Dendritic cell treated with granulocyte-macrophage colony-stimulating factor and Interleukin-4, amounts not matched to agents 40 ng/mL and 50 ng/mL, for 4 days (primary cell): ENCODE measurements around the gene MARVELD1.
"Not testable (repeated sequence)": the region's sequence is repeated elsewhere in the genome, so short reads cannot be mapped to it uniquely, and the experiment has no call there.

Source experiments
- H3K27ac Mint-ChIP-seq: one replicate; pipeline ENCODE4 v1.8.0; 2022; ENCODE audit warnings: mild to moderate bottlenecking, mixed read lengths
- H3K27me3 Mint-ChIP-seq: one replicate; pipeline ENCODE4 v1.8.0; 2022; ENCODE audit warnings: mild to moderate bottlenecking, mixed read lengths
- H3K36me3 Mint-ChIP-seq: one replicate; pipeline ENCODE4 v1.8.0; 2022; ENCODE audit warnings: low read depth, mixed read lengths
- H3K4me1 Mint-ChIP-seq: one replicate; pipeline ENCODE4 v1.8.0; 2022; ENCODE audit warnings: low read depth, mixed read lengths
- H3K4me3 Mint-ChIP-seq: one replicate; pipeline ENCODE4 v1.8.0; 2022; ENCODE audit warnings: mild to moderate bottlenecking, moderate library complexity, mixed read lengths
- H3K9me3 Mint-ChIP-seq: one replicate; pipeline ENCODE4 v1.8.0; 2022; ENCODE audit warnings: mixed read lengths
- intact Hi-C: fragments of 100-400 bp; cut with micrococcal nuclease; formaldehyde crosslinking; loops from one replicate; pipeline ENCODE4 v1.15.0; 2022

Gene MARVELD1

DNA sequence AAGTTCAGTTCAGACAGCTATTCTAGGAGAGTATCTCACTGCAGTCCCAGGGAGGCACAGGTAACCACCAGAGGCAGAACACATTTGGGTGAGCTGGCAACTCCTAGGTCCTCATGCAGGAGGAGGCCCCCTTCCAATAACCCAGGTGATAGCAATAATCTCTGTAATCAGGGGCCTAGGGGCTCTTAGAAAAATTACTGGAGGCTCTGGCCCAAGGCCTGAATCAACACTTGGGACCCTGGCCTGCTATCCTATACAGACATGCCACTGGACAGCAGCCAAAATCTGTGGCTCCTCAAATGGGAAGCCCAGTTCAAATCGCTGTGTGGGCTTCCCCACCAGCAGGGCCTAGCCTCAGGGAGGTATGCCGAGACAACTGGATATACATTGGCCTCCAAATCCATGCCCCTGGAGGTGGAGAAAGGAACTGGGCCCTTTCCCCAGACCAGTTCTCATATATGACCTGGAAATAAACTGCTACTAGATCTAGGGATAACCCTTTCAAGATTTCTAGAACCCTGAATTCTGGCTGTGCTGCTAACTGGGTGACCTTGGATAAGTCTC is 28.1 kb upstream of the MARVELD1 start:
- H3K27ac Mint-ChIP-seq: peak overlapping the region; percentile 93
- intact Hi-C loops: no loop called here
- H3K4me3 Mint-ChIP-seq: peak overlapping the region; percentile 90
- no peaks in the 10 kb centered on the region for H3K9me3 Mint-ChIP-seq
- H3K4me1 Mint-ChIP-seq: peaks cover 67% of the 10 kb centered on the region
- H3K36me3 Mint-ChIP-seq: peaks cover 7% of the 10 kb centered on the region
- no peaks in the 10 kb centered on the region for H3K27me3 Mint-ChIP-seq

GRCh38 chr10:97686301-97686961 is 27.1 kb upstream of the MARVELD1 start:
- intact Hi-C loops: loop anchor here (2.0 kb wide), 1 partner anchor 46 kb away; the partner anchor contains the start of gene PI4K2A
- peak overlapping the region; percentile 93 for H3K27ac Mint-ChIP-seq

DNA sequence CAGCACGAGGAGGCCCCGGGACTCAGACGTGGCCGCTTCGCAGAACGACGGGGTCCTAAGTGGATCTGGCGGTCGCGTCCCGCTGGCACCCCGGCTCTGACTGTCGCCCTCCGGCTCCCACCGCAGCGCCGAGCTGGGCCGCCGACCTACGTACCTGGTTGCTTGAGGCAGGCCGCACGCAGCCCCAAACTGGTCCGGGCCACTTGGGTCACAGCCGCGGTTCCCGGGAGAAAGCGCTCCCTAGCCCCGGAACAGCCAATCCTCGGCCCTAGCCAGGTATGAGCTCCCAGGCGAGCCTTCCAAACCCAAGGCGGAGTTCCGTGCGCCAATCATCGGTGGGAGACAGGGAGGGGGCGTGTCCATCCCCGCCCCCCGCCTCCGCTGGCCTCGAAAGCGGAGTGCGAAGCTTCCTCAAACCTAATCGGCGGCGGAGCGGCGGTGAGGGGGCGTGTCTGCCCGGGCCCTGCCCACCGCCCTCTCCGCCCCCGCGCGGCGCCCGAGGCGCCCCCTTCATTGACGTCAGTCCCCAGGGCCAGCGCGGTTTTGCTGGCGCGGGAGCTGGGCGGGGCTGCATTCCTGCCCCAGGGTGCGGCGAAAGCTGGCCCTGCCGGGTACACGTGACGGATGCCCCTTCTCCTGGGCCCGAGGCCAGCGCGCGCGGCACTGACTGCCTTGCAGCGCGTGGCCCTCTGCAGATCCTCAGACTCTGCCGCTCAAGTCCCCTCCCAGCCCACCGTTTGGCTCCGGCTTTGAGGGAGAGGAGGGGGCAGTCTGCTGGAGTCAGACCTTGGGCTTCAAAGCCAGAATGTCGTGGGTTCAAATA is 26.4 kb upstream of the MARVELD1 start, which contains the start of gene AVPI1:
Gene AVPI1, minus strand, starts transcription at position 280 of the 823 bp plus-strand sequence. CDS start 7,336 bp downstream, outside the sequence.
- Mint-ChIP-seq H3K9me3 (no peaks in the 10 kb centered on the region), H3K36me3 (peaks cover 6% of the 10 kb centered on the region), H3K27ac (peak within 1 kb of the TSS; percentile 93), H3K4me1 (peaks cover 66% of the 10 kb centered on the region), H3K4me3 (peak within 1 kb of the TSS; percentile 90), H3K27me3 (no peaks in the 10 kb centered on the region)
- intact Hi-C loops: loop anchor here (2.0 kb wide), 1 partner anchor 46 kb away; the partner anchor contains the start of gene PI4K2A

More at GRCh38 chr10:97686301-97686961, 27.1 kb upstream of the MARVELD1 start:
- H3K9me3 Mint-ChIP-seq: no peaks in the 10 kb centered on the region
- no peaks in the 10 kb centered on the region for H3K27me3 Mint-ChIP-seq
- peaks cover 6% of the 10 kb centered on the region for H3K36me3 Mint-ChIP-seq
- H3K4me3 Mint-ChIP-seq: peak overlapping the region; percentile 90
- H3K4me1 Mint-ChIP-seq: peaks cover 70% of the 10 kb centered on the region

DNA sequence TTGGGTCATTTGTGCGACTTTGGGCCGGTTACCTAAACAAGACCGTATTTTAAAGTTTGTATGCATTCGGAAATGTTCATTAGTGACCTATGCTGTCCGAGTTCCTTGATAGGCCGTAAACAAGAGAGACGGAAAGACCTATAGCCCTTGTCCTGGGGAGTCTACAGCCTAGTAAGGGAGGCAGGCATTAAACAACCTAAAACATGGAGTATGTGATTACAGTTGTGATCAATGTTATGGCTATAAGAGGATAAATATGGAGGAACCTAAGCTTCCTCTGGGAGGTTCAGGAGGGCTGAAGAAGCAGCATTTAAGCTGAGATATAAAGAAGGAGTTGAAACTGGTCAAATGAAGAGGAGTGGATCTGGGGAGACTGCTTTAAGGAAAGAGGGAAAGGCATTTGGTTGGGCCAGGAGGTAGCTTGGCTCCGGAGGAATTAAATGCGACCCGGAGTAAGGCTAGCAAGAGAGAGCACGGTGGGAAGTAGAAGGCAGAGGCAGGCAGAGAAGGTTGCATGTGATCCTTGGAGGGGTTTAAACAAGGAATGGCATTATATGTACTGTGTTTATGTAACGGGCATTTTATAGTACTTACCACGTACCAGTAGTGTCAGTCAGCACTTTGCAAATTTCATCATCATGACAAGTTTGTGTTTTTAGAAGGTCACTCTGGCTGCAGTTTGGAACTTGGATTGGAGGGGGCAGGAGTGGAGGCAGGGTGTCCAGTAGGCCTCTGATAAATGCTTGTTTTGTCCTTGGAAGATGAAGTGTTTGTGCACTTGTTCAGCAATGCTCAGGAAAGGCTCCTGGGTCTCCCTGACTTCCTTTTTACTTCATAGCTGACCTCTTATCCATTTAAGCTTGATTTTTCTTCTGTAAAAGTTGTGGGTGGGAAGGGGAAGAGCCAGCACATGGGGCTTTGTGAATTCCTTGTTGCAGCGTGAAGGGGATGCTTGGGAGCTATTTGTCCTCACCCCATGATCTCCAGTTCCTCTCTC is 25.4 kb upstream of the MARVELD1 start:
- intact Hi-C loops: loop anchor here (2.0 kb wide), 1 partner anchor 47 kb away; the partner anchor contains the start of gene PI4K2A
- peaks cover 6% of the 10 kb centered on the region for H3K36me3 Mint-ChIP-seq
- H3K9me3 Mint-ChIP-seq: no peaks in the 10 kb centered on the region
- H3K27me3 Mint-ChIP-seq: no peaks in the 10 kb centered on the region
- H3K4me1 Mint-ChIP-seq: peaks cover 58% of the 10 kb centered on the region
- peak overlapping the region; percentile 93 for H3K27ac Mint-ChIP-seq
- H3K4me3 Mint-ChIP-seq: peak overlapping the region; percentile 90

- Mint-ChIP-seq H3K27me3 (no peaks in the 10 kb centered on the region), H3K27ac (peak overlapping the region; percentile 93), H3K9me3 (no peaks in the 10 kb centered on the region), H3K4me1 (peaks cover 44% of the 10 kb centered on the region), H3K4me3 (no peak overlapping the region), H3K36me3 (peaks cover 6% of the 10 kb centered on the region)
- intact Hi-C loops: no loop called here
Measured at GRCh38 chr10:97689559-97690020, 23.9 kb upstream of the MARVELD1 start.

- Mint-ChIP-seq H3K36me3 (peaks cover 6% of the 10 kb centered on the region), H3K27ac (peak overlapping the region; percentile 93), H3K27me3 (no peaks in the 10 kb centered on the region), H3K9me3 (no peaks in the 10 kb centered on the region), H3K4me3 (no peak overlapping the region), H3K4me1 (peaks cover 39% of the 10 kb centered on the region)
- intact Hi-C loops: no loop called here
Measured at GRCh38 chr10:97690133-97690532, 23.4 kb upstream of the MARVELD1 start.

DNA sequence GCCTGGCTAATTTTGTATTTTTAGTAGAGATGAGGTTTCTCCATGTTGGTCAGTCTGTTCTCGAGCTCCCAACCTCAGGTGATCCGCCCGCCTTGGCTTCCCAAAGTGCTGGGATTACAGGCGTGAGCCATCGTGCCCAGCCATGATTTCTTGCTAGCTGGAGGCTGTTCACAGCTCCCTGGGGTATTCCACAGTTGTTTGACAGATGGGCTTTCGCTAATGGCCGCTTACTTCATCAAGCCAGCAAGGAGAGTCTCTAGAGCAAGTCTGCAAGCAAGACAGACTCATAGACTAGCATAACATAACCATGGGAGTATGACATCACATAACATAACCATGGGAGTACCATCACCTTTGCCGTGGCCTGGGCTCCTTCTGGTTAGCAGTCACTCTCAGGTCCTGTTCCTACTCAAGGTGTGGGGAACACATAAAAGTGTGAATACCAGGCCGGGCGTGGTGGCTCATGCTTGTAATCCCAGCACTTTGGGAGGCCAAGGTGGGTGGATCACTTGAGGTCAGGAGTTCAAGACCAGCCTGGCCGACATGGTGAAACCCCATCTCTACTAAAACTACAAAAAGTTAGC is 15.4 kb upstream of the MARVELD1 start:
- H3K4me3 Mint-ChIP-seq, H3K36me3 Mint-ChIP-seq, H3K27me3 Mint-ChIP-seq, H3K27ac Mint-ChIP-seq, H3K9me3 Mint-ChIP-seq: not testable (repeated sequence)
- intact Hi-C loops: loop anchor here (5.0 kb wide), 1 partner anchor 34 kb away; no protein-coding TSS in a partner anchor
- peaks cover 12% of the 10 kb centered on the region for H3K4me1 Mint-ChIP-seq

- H3K4me1 Mint-ChIP-seq: peaks cover 12% of the 10 kb centered on the region
- H3K36me3 Mint-ChIP-seq: no peaks in the 10 kb centered on the region
- H3K4me3 Mint-ChIP-seq: no peak overlapping the region
- H3K9me3 Mint-ChIP-seq: no peaks in the 10 kb centered on the region
- H3K27me3 Mint-ChIP-seq: peaks cover 5% of the 10 kb centered on the region
- intact Hi-C loops: loop anchor here (2.0 kb wide), 1 partner anchor 19 kb away; no protein-coding TSS in a partner anchor
- H3K27ac Mint-ChIP-seq: no peak overlapping the region
Measured at GRCh38 chr10:97701438-97702069, 12.0 kb upstream of the MARVELD1 start.

DNA sequence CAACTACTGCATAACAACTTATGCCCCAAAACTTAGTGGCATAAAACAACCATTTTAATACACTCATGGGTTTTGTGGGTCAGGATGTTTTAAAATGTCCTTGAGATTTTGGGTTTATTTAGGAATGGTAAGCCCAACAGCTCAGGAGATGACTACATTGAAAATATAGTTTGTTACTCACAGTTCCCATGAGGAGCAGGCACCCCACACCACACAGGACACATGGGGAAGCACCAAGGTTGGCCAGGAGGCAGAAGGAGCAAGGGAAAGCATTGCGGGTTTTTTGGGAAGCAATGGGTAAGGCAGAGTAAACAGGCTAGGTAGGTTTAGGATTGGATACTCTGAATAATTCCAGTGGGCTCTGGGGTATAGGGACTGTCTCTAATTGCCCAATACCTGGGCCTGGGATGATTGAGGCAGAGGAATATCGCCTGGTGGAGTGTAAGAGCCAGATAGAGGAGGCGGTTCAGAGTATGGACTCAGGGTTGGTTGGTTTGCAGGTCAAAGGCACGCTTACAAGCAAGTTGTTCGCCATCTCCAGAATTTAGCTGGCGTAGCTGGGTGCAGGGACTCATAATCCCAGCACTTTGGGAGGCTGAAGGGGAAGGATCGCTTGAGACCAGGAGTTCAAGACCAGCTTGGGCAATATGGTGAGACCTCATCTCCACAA is 10.0 kb upstream of the MARVELD1 start:
- H3K4me1 Mint-ChIP-seq: peaks cover 12% of the 10 kb centered on the region
- H3K27ac Mint-ChIP-seq: no peak overlapping the region
- no peaks in the 10 kb centered on the region for H3K9me3 Mint-ChIP-seq

DNA sequence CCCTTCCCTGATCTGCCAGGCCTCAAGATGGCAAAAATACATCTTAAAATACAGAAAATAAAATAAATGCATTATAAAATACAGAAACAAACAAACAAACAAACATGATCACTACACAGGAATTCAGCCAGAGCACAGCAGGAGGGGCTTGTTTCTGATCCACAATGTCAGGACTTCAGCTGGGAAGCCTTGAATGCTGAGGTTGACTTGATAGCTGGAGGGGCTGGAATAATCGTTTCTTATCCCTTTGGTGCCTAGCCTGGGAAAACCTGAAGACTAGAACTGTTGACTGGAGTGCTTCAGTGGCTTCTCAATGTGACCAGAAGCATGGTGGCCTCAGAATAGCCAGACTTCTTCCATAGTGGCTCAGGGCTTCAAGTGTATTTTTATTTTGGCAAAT is 9.2 kb upstream of the MARVELD1 start:
- no peak overlapping the region for H3K27ac Mint-ChIP-seq
- no peaks in the 10 kb centered on the region for H3K9me3 Mint-ChIP-seq
- H3K36me3 Mint-ChIP-seq: no peaks in the 10 kb centered on the region

More for the DNA sequence above, 10.0 kb upstream of the MARVELD1 start:
- Mint-ChIP-seq H3K4me3 (no peak overlapping the region), H3K36me3 (no peaks in the 10 kb centered on the region), H3K27me3 (peaks cover 10% of the 10 kb centered on the region)
- intact Hi-C loops: no loop called here

GRCh38 chr10:97705006-97705670 is 8.4 kb upstream of the MARVELD1 start:
- Mint-ChIP-seq H3K27me3 (peaks cover 16% of the 10 kb centered on the region), H3K4me1 (peaks cover 22% of the 10 kb centered on the region), H3K4me3 (no peak overlapping the region), H3K27ac (no peak overlapping the region), H3K9me3 (no peaks in the 10 kb centered on the region), H3K36me3 (no peaks in the 10 kb centered on the region)
- intact Hi-C loops: no loop called here

More for the DNA sequence above, 9.2 kb upstream of the MARVELD1 start:
- H3K4me3 Mint-ChIP-seq: no peak overlapping the region
- intact Hi-C loops: no loop called here
- H3K27me3 Mint-ChIP-seq: peaks cover 15% of the 10 kb centered on the region
- H3K4me1 Mint-ChIP-seq: peaks cover 17% of the 10 kb centered on the region
